Tongue (tissue), 2 donors: ENCODE measurements around the gene SP6. TPM values are rescaled to one million over a fixed set of nuclear protein-coding genes. Genes with fewer than 3 reads are reported as not detected.

Experiments used
- DNase-seq: peaks from one replicate; pipeline ENCODE4 v3.0.0-alpha.2; 2015
- total RNA-seq: library from RNA; depleted of rRNA; stranded (reverse); fragments of >200 nt; gene quantifications from one replicate; pipeline ENCODE4 v1.2.3, GENCODE V29; 2014

The SP6 gene
- total RNA-seq, 1 donor from 2014 or later, result 0.82 TPM

- DNase-seq, result no peak
Observed at GRCh38 chr17:47879028-47879585, 28.1 kb upstream of the SP6 start.

- no peak for DNase-seq
Observed at GRCh38 chr17:47878203-47879027, 27.5 kb upstream of the SP6 start.

- no peak for DNase-seq
Observed at GRCh38 chr17:47877368-47878034, 26.5 kb upstream of the SP6 start.

- no peak for DNase-seq
Observed at GRCh38 chr17:47875011-47875985, 24.3 kb upstream of the SP6 start.

- no peak for DNase-seq
Observed at GRCh38 chr17:47873200-47874090, 22.5 kb upstream of the SP6 start.

- DNase-seq, result no peak
Observed at GRCh38 chr17:47872651-47873161, 21.7 kb upstream of the SP6 start.

- no peak for DNase-seq
Observed at GRCh38 chr17:47872019-47872650, 21.2 kb upstream of the SP6 start.

GRCh38 chr17:47871048-47871447 lies 20.1 kb upstream of the SP6 start:
- DNase-seq, result no peak

- no peak for DNase-seq
Observed at GRCh38 chr17:47870056-47870455, 19.1 kb upstream of the SP6 start.

GRCh38 chr17:47869114-47869513 lies 18.2 kb upstream of the SP6 start:
- DNase-seq, result no peak

GRCh38 chr17:47867813-47868533 lies 17.0 kb upstream of the SP6 start:
- no peak for DNase-seq

- DNase-seq, result no peak
Observed at GRCh38 chr17:47866941-47867340, 16.0 kb upstream of the SP6 start.

GRCh38 chr17:47864791-47865216 lies 13.8 kb upstream of the SP6 start:
- no peak for DNase-seq

GRCh38 chr17:47862621-47863440 lies 11.9 kb upstream of the SP6 start:
- no peak for DNase-seq

- DNase-seq, result no peak
Observed at GRCh38 chr17:47860386-47860785, 9.4 kb upstream of the SP6 start.

- no peak for DNase-seq
Observed at GRCh38 chr17:47857551-47858455, 6.8 kb upstream of the SP6 start.

- no peak for DNase-seq
Observed at GRCh38 chr17:47856830-47857229, 5.9 kb upstream of the SP6 start.

GRCh38 chr17:47855737-47856136 lies 4.8 kb upstream of the SP6 start:
- no peak for DNase-seq
